GM10266 (cell line): ENCODE measurements around the gene B9D2.
"Not testable (repeated sequence)": the region's sequence is repeated elsewhere in the genome, so short reads cannot be mapped to it uniquely, and the experiment has no call there.

Source experiments
- DNase-seq: peaks from one replicate; pipeline ENCODE4 v3.0.0; 2012; ENCODE audit errors: extremely low spot score
- TF ChIP-seq, protein P1 (sequence below): IDR thresholded peaks from 2 replicates; pipeline ENCODE4 v1.5.1; 2012; ENCODE audit warnings: mild to moderate bottlenecking, low read depth; ENCODE audit not compliant: control insufficient read depth, insufficient read depth; ENCODE audit errors: missing control alignments

B9D2 gene

GRCh38 chr19:41354343-41354953 is 9.5 kb downstream of the B9D2 start:
- TF ChIP-seq, protein P1, sequence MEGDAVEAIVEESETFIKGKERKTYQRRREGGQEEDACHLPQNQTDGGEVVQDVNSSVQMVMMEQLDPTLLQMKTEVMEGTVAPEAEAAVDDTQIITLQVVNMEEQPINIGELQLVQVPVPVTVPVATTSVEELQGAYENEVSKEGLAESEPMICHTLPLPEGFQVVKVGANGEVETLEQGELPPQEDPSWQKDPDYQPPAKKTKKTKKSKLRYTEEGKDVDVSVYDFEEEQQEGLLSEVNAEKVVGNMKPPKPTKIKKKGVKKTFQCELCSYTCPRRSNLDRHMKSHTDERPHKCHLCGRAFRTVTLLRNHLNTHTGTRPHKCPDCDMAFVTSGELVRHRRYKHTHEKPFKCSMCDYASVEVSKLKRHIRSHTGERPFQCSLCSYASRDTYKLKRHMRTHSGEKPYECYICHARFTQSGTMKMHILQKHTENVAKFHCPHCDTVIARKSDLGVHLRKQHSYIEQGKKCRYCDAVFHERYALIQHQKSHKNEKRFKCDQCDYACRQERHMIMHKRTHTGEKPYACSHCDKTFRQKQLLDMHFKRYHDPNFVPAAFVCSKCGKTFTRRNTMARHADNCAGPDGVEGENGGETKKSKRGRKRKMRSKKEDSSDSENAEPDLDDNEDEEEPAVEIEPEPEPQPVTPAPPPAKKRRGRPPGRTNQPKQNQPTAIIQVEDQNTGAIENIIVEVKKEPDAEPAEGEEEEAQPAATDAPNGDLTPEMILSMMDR: no peak

DNA sequence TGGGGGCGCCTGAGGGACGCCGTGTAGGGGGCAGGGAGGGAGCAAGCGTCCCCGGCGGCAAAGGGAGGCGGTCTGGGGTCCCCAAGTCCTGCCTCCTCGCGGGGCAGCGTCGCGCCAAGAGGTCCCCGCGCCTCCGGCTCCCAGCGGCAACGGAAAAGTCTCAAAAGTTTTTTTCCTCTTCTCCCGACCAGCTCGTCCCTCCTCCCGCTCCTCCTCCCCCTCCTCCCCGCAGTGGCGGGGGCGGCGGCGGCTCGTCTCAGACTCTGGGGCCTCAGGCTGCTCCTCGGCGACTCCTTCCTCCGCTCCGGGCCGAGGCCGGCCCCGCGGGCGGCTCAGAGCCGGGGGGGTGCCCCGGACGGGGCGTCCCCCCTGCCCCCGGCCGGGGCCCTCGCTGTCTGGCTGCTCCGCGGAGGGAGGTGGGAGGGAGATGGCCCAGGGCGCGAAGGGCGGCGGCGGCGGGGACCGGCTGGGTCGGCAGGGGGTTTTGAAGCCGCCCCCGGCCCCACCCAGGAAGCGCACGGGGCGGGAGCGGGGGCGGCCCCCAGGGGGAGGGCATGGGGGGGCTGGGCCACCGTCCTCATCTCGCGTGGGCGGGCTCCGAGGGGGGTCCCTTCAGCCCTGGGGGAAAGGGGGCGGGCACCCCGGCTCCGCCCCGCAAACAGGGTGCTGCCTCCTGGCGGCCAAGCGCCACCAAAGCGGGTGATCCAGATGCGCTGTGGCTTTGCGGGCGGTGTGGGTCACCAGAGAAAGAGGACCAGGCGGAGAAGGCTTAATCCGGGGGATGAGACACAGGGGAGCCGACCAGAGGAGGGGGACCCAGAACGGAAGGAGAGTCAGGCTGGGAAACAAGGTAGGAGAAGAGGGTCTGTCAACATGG is 10.2 kb downstream of the B9D2 start, which contains the start of gene TGFB1:
TSS of gene TGFB1 (minus strand) at position 457 of the 877 bp plus-strand sequence. CDS start 878 bp downstream, outside the sequence.
- TF ChIP-seq, protein P1: peak; percentile 91
- peak; percentile 98 for DNase-seq

More at GRCh38 chr19:41354343-41354953, 9.5 kb downstream of the B9D2 start:
- no peak for DNase-seq

GRCh38 chr19:41352609-41353465 is 11.1 kb downstream of the B9D2 start:
- TF ChIP-seq, protein P1: peak; percentile 62
- peak; percentile 87 for DNase-seq

GRCh38 chr19:41352279-41352608 is 11.7 kb downstream of the B9D2 start:
- no peak for DNase-seq
- TF ChIP-seq, protein P1: no peak

DNA sequence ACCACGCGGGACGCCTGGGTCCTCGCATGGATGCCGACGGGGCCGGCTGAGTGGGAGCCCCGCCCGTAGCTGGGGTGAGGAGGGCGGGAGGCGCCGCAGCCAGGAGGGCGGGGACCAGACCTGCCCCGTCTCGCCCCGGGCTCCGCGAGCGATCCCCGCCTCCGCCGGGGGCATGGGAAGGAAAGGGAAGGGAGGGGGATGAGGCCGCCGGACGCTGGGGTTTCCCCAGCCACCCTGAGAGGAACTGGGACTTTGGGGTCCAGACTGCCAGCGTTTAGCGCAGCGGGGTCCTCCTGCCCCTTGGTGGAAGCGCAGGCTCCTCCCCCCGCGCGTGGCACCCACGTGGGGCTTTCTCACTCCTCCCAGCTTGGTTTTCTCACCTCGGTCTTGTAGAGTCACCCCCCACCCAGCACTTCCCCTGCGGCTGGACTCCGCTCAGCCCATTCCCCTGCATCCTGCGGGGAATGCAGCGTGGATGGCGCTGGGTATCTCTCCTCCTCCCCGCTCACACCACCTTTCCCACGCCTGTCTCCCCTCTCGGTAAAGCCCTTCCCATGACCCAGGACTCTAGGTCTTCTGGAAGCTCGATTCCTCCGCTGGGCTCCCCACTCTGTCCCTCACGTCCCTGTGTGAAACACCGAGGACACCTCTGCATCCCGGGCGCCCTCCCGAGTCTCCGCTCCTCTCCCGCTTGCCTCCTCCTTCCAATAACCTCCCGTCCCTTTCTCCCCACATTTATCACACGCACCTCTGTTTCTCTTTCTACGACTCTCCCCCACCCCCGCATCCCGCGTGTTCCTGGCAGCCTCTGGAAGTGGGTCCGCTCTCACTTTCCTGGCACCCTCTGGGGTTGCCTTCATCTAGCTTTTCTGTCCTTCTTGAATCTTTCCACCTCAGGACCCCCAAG is 12.4 kb downstream of the B9D2 start:
- TF ChIP-seq, protein P1: no peak
- DNase-seq: peak; percentile 87

- DNase-seq: no peak
- TF ChIP-seq, protein P1: no peak
Measured at GRCh38 chr19:41350735-41351338, 13.1 kb downstream of the B9D2 start.

DNA sequence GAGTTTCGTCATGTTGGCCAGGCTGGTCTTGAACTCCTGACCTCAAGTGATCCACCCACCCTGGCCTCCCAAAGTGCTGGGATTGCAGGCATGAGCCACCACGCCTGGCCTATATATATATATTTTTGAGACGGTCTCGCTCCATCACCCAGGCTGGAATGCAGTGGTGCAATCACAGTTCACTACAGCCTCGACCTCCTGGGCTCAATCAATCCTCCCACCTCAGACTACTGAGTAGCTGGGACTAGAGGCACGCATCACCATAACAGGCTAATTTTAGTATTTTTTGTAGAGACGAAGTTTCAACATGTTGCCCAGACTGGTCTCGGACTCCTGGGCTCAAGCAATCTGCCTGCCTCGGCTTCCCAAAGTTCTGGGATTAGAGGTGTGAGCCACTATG is 17.0 kb downstream of the B9D2 start:
- DNase-seq: not testable (repeated sequence)
